Thyroid gland (tissue), 4 donors: ENCODE data around the gene ESYT2. TPM values are rescaled to one million over a fixed set of nuclear protein-coding genes. Genes with fewer than 3 reads are reported as not detected.

Experiments
- DNase-seq, 2 donors: peaks; one replicate each; pipeline ENCODE4 v3.0.0-alpha.2; 2019
- H3K27ac ChIP-seq, 3 donors: fragments of 200-600 bp; sonication (generic); 1 replicate in 2 of 3; 2 replicates in 1 of 3; pipeline ENCODE4 v1.5.1; 2016 to 2019; ENCODE audit warnings: mild to moderate bottlenecking in 1 of 3, moderate library complexity in 1 of 3
- H3K27me3 ChIP-seq: fragments of 200-600 bp; sonication (generic); one replicate; pipeline ENCODE4 v1.5.1; 2019
- H3K36me3 ChIP-seq, 2 donors: fragments of 200-600 bp; sonication (generic); one replicate each; pipeline ENCODE4 v1.5.1; 2016 to 2019
- H3K4me1 ChIP-seq, 2 donors: fragments of 200-600 bp; sonication (generic); one replicate each; pipeline ENCODE4 v1.5.1; 2017 to 2019
- H3K4me3 ChIP-seq, 3 donors: fragments of 200-600 bp; sonication (generic); replicated peaks in 1 of 3; 1 replicate in 2 of 3; 2 replicates in 1 of 3; pipeline ENCODE4 v1.5.1; 2016; ENCODE audit warnings: mild to moderate bottlenecking in 1 of 3
- H3K9me3 ChIP-seq: fragments of 200-600 bp; sonication (generic); one replicate; pipeline ENCODE4 v1.5.1; 2017
- CTCF ChIP-seq, 6 experiments: fragments of 200-600 bp in 3 of 6; fragments of 450-650 bp in 3 of 6; sonication (generic) in 3 of 6; IDR thresholded peaks; one replicate each; pipeline ENCODE4 v1.5.1; 2016 to 2019; ENCODE audit warnings: antibody characterized with exemption in 6 of 6, mild to moderate bottlenecking in 2 of 6, inconsistent platforms in 1 of 6, moderate library complexity in 1 of 6
- POLR2A ChIP-seq, 2 donors: fragments of 450-650 bp; IDR thresholded peaks; one replicate each; pipeline ENCODE4 v1.6.1; 2017; ENCODE audit warnings: antibody characterized with exemption in 2 of 2, mild to moderate bottlenecking in 2 of 2, moderate library complexity in 1 of 2
- WGBS, 2 donors: methylation state at CpG; one replicate each; pipeline ENCODE4 v1.1.5; 2017; 5-methylcytosine and 5-hydroxymethylcytosine counted together
- intact Hi-C: fragments of 100-400 bp; cut with DNase I; formaldehyde crosslinking; loops from one replicate; pipeline ENCODE4 v1.15.1; 2023
- total RNA-seq, 4 donors: library from RNA; depleted of rRNA; stranded (reverse); fragments of >200 nt; gene quantifications; one replicate each; pipeline ENCODE4 v1.2.3, GENCODE V29; 2016

ESYT2 gene
- total RNA-seq, 4 donors from 2014 or later, result 102 to 123 (median 116) TPM

DNA sequence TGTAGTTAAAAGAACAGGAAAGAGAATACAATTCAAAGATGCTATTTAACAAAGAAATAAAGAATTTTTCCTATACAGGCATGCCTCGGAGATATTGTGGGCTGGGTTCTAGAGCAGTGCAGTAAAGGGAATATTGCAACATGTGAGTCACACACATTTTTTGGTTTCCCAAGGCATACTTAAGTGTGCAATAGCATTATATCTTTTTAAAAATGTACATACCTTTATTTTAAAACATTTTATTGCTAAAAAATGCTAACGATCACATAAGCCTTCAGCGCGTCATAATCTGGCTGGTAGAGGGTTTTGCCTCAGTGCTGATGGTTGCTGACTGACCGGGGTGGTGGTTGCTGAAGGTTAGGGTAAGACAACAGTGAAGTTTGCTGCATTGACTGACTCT, 54.4 kb downstream of the ESYT2 start:
- Histone ChIP-seq H3K27ac (no peak overlapping the region), H3K36me3 (peaks cover 0 to 7% of the 10 kb centered on the region in 2 donors), H3K4me1 (peaks cover 5 to 15% of the 10 kb centered on the region in 2 donors), H3K4me3 (no peak overlapping the region), H3K9me3 (no peaks in the 10 kb centered on the region), H3K27me3 (no peaks in the 10 kb centered on the region)
- DNase-seq, result no peak
- 95 to 97% methylated on average over 5 of the region's 5 CpGs for WGBS, 2 donors
- no peak for TF ChIP-seq CTCF (IDR thresholded peaks at IDR 0.05)
- TF ChIP-seq POLR2A (IDR thresholded peaks at IDR 0.05), result no peak
- intact Hi-C loops, result no loop called here

DNA sequence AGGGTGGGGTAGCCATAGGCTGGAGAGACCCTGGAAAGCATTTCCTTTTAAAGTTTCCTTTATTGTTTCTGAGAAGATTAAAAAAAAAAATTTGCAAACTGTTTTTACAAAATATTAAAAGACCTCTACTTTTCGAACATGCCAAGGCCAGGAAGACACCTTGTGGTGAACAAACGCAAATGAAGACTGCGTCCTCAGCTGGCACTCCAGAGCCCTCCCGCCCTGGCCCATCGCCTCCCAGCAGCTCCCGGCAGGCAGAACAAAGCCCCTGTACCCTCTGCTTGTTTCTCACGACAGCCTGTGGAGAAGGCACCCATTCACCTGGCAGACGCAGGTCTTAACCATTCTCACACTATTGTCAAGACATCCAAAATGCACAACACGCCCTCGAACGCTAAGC, 56.4 kb downstream of the ESYT2 start:
- Histone ChIP-seq H3K36me3 (peaks cover 0 to 7% of the 10 kb centered on the region in 2 donors), H3K4me1 (no peaks in the 10 kb centered on the region), H3K27ac (no peak overlapping the region), H3K27me3 (no peaks in the 10 kb centered on the region), H3K4me3 (no peak overlapping the region), H3K9me3 (no peaks in the 10 kb centered on the region)
- 91% methylated on average over 11 of the region's 11 CpGs for WGBS, 2 donors
- intact Hi-C loops, result no loop called here
- DNase-seq, result no peak
- no peak for TF ChIP-seq CTCF (IDR thresholded peaks at IDR 0.05)
- TF ChIP-seq POLR2A (IDR thresholded peaks at IDR 0.05), result no peak

DNA sequence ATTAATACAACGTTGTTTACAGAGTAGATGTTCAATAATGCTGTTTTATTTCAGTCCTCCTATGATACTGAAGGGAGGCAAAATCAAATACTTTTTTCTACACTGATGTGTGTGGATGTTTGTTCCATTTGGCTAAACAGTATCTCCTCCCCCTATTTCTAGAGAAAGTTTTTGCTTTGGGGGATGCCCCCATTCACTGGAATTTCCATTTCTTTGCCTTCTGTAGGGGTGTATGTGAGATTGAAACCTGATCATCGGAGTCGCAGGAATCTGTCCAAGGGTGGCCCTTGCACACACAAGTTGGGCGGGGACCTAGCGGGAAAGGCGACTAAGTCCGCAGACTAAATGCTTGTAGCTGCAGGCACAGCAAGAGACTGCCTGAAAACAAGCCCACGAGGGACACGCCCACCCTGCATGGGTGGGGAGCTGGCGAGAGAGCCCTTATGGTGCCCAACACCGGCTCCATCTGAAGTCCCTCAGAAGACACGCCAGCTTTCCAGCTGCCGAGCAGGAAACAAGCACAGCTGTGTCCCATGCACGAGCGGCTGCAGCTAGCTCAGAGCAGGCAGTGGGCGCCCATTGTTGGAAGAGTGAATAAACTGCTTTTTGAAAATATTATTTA, 58.0 kb downstream of the ESYT2 start:
- WGBS, 2 donors, result 93 to 99% methylated on average over 15 to 16 of the region's 16 CpGs
- peaks cover 0 to 12% of the 10 kb centered on the region in 2 donors for H3K36me3 ChIP-seq
- no peaks in the 10 kb centered on the region for H3K27me3 ChIP-seq
- no peaks in the 10 kb centered on the region for H3K4me1 ChIP-seq
- intact Hi-C loops, result no loop called here
- TF ChIP-seq POLR2A (IDR thresholded peaks at IDR 0.05) (no peak), CTCF (IDR thresholded peaks at IDR 0.05) (no peak)
- DNase-seq, result no peak
- H3K4me3 ChIP-seq, result no peak overlapping the region
- H3K9me3 ChIP-seq, result no peaks in the 10 kb centered on the region
- H3K27ac ChIP-seq, result no peak overlapping the region

DNA sequence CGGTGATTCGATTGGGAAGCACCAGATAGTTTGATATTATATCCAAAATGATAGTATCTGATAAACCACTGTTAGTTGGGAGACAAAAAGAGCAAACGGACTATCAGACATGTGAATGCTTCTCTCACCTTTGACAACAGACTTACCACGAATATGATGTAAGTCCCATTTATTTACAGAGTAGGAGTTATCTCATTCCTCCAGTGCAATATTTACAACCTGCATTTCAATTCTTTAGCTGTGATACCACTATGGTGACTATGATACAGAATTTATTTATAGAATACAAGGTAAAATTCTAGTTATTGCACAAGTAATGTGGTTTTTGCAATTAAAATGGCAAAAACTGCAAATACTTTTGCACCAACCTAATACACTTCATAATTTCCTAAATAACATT, 61.6 kb downstream of the ESYT2 start:
- no peak overlapping the region for H3K27ac ChIP-seq
- no peak for DNase-seq
- TF ChIP-seq CTCF (IDR thresholded peaks at IDR 0.05), result no peak
- H3K4me1 ChIP-seq, result peaks cover 10 to 13% of the 10 kb centered on the region in 2 donors
- H3K27me3 ChIP-seq, result no peaks in the 10 kb centered on the region
- no peaks in the 10 kb centered on the region for H3K9me3 ChIP-seq
- H3K36me3 ChIP-seq, result peaks cover 0 to 7% of the 10 kb centered on the region in 2 donors
- intact Hi-C loops, result no loop called here
- 93 to 97% methylated on average over 4 of the region's 4 CpGs for WGBS, 2 donors
- H3K4me3 ChIP-seq, result no peak overlapping the region

GRCh38 chr7:158766570-158767281, 62.6 kb downstream of the ESYT2 start:
- Histone ChIP-seq H3K9me3 (no peaks in the 10 kb centered on the region), H3K27me3 (no peaks in the 10 kb centered on the region), H3K27ac (no peak overlapping the region), H3K36me3 (peaks cover 0 to 5% of the 10 kb centered on the region in 2 donors), H3K4me3 (no peak overlapping the region), H3K4me1 (peaks cover 10 to 13% of the 10 kb centered on the region in 2 donors)
- 88 to 94% methylated on average over 6 of the region's 6 CpGs for WGBS, 2 donors
- intact Hi-C loops, result no loop called here
- TF ChIP-seq POLR2A (IDR thresholded peaks at IDR 0.05), result no peak
- no peak for TF ChIP-seq CTCF (IDR thresholded peaks at IDR 0.05)
- no peak for DNase-seq
